Smooth muscle cell (in vitro differentiated cells): Measurements from ENCODE around the gene CMC2. TPM values are rescaled to one million over a fixed set of nuclear protein-coding genes. Genes with fewer than 3 reads are reported as not detected.

Experiments
- DNase-seq: peaks from one replicate; lab custom pipeline; 2025; ENCODE audit not compliant: unreplicated experiment; lab: John Stamatoyannopoulos, UW
- H2AFZ ChIP-seq: fragments of 200-600 bp; sonication (generic); 2 replicates; pipeline ENCODE4 v1.6.0; 2016; ENCODE audit warnings: antibody characterized with exemption, low read depth, mild to moderate bottlenecking
- H3F3A ChIP-seq: fragments of 200-600 bp; sonication (generic); 2 replicates; pipeline ENCODE4 v1.6.0; 2017; ENCODE audit warnings: antibody characterized with exemption, low read depth
- H3K27ac ChIP-seq: fragments of 200-600 bp; sonication (generic); 2 replicates; pipeline ENCODE4 v1.5.1; 2016; ENCODE audit warnings: low read depth, mild to moderate bottlenecking
- H3K27me3 ChIP-seq: fragments of 200-600 bp; sonication (generic); 2 replicates; pipeline ENCODE4 v1.6.1; 2016; ENCODE audit warnings: low read depth, mild to moderate bottlenecking
- H3K36me3 ChIP-seq: fragments of 200-600 bp; sonication (generic); 2 replicates; pipeline ENCODE4 v1.5.1; 2016; ENCODE audit warnings: low read depth
- H3K4me1 ChIP-seq: fragments of 200-600 bp; sonication (generic); 2 replicates; pipeline ENCODE4 v1.5.1; 2016; ENCODE audit warnings: low read depth
- H3K4me2 ChIP-seq: fragments of 200-600 bp; sonication (generic); 2 replicates; pipeline ENCODE4 v1.6.0; 2016; ENCODE audit warnings: mild to moderate bottlenecking
- H3K4me3 ChIP-seq: fragments of 200-600 bp; sonication (generic); 2 replicates; pipeline ENCODE4 v1.5.1; 2016; ENCODE audit warnings: mild to moderate bottlenecking
- H3K79me2 ChIP-seq: fragments of 200-600 bp; sonication (generic); 2 replicates; pipeline ENCODE4 v1.6.0; 2016; ENCODE audit warnings: low read depth, mild to moderate bottlenecking
- H3K9ac ChIP-seq: fragments of 200-600 bp; sonication (generic); 2 replicates; pipeline ENCODE4 v1.6.0; 2016; ENCODE audit warnings: low read depth
- H3K9me3 ChIP-seq: fragments of 200-600 bp; sonication (generic); replicated peaks from 2 replicates; pipeline ENCODE4 v1.5.1; 2016; ENCODE audit warnings: low read depth
- H4K20me1 ChIP-seq: fragments of 200-600 bp; sonication (generic); 2 replicates; pipeline ENCODE4 v1.6.0; 2016; ENCODE audit warnings: low read depth
- CTCF ChIP-seq: fragments of 200-600 bp; sonication (generic); IDR thresholded peaks from 2 replicates; pipeline ENCODE4 v1.5.1; 2017; ENCODE audit warnings: borderline replicate concordance, mild to moderate bottlenecking, antibody characterized with exemption; ENCODE audit not compliant: insufficient read depth, poor library complexity, severe bottlenecking
- WGBS: methylation state at CpG from one replicate; pipeline ENCODE4 v1.1.7; 2016; ENCODE audit warnings: low lambda C conversion rate; 5-methylcytosine and 5-hydroxymethylcytosine counted together
- polyA plus RNA-seq: library from polyadenylated mRNA; unstranded; fragments of >200 nt; fragmentation: Nextera tagmentation; extraction: Ambion mirVana; gene quantifications from 2 replicates; pipeline ENCODE4 v1.2.1, GENCODE V29; 2016
- total RNA-seq: library from RNA; depleted of rRNA; stranded (reverse); fragments of >200 nt; gene quantifications from 2 replicates; pipeline ENCODE4 v1.2.3, GENCODE V29; 2014

Gene CMC2
- total and polyA plus RNA-seq, 2 experiments from 2014 or later, result 53.2 to 110 TPM

GRCh38 chr16:80947708-80948625 lies 58.7 kb downstream of the CMC2 start:
- Histone ChIP-seq H3K4me3 (no peak overlapping the region), H3K27me3 (peaks cover 11% of the 10 kb centered on the region), H2AFZ (no peak overlapping the region), H4K20me1 (no peaks in the 10 kb centered on the region), H3K27ac (no peak overlapping the region), H3K4me2 (no peak overlapping the region), H3K9me3 (no peaks in the 10 kb centered on the region), H3F3A (no peaks in the 10 kb centered on the region), H3K4me1 (peaks cover 5% of the 10 kb centered on the region), H3K36me3 (no peaks in the 10 kb centered on the region), H3K79me2 (no peaks in the 10 kb centered on the region), H3K9ac (no peak overlapping the region)
- WGBS, result 79% methylated on average over 9 of the region's 9 CpGs
- DNase-seq, result no peak
- TF ChIP-seq CTCF, result no peak

GRCh38 chr16:80947239-80947638 lies 59.4 kb downstream of the CMC2 start:
- H3K4me3 ChIP-seq, result no peak overlapping the region
- no peak for DNase-seq
- no peaks in the 10 kb centered on the region for H4K20me1 ChIP-seq
- peaks cover 11% of the 10 kb centered on the region for H3K27me3 ChIP-seq
- H3K9ac ChIP-seq, result no peak overlapping the region
- H3K9me3 ChIP-seq, result no peaks in the 10 kb centered on the region
- no peaks in the 10 kb centered on the region for H3K36me3 ChIP-seq
- H2AFZ ChIP-seq, result no peak overlapping the region
- no peak overlapping the region for H3K4me2 ChIP-seq
- no peaks in the 10 kb centered on the region for H3F3A ChIP-seq
- 92% methylated on average over 5 of the region's 5 CpGs for WGBS
- no peaks in the 10 kb centered on the region for H3K79me2 ChIP-seq
- no peak for TF ChIP-seq CTCF
- peaks cover 5% of the 10 kb centered on the region for H3K4me1 ChIP-seq
- no peak overlapping the region for H3K27ac ChIP-seq

- H4K20me1 ChIP-seq, result no peaks in the 10 kb centered on the region
- no peaks in the 10 kb centered on the region for H3K79me2 ChIP-seq
- no peak overlapping the region for H3K4me3 ChIP-seq
- H2AFZ ChIP-seq, result no peak overlapping the region
- no peak for DNase-seq
- no peak overlapping the region for H3K4me2 ChIP-seq
- no peak overlapping the region for H3K27ac ChIP-seq
- no peak for TF ChIP-seq CTCF
- H3K27me3 ChIP-seq, result peaks cover 11% of the 10 kb centered on the region
- no peak overlapping the region for H3K9ac ChIP-seq
- 94% methylated on average over 4 of the region's 4 CpGs for WGBS
- H3K36me3 ChIP-seq, result no peaks in the 10 kb centered on the region
- H3F3A ChIP-seq, result no peaks in the 10 kb centered on the region
- no peaks in the 10 kb centered on the region for H3K9me3 ChIP-seq
- H3K4me1 ChIP-seq, result peaks cover 5% of the 10 kb centered on the region
Measured at GRCh38 chr16:80946481-80946880, 60.2 kb downstream of the CMC2 start.
